GM21360 (cell line): Measurements from ENCODE around the gene ZNF407.
A peak's percentile ranks its signal among the peaks of the same experiment; 100 is the strongest.
"Not testable (repeated sequence)": the region's sequence is repeated elsewhere in the genome, so short reads cannot be mapped to it uniquely, and the experiment has no call there.

Source experiments
- ATAC-seq: cut with Tn5 transposase; IDR thresholded peaks from one replicate; pipeline ENCODE4 v1.9.1; 2021; ENCODE audit warnings: mild to moderate bottlenecking, moderate library complexity; ENCODE audit not compliant: unreplicated experiment

ZNF407 gene

GRCh38 chr18:74950479-74950878, 352.8 kb downstream of the ZNF407 start:
- no peak for ATAC-seq

GRCh38 chr18:74951165-74951760, 353.6 kb downstream of the ZNF407 start:
- ATAC-seq = peak; percentile 72

GRCh38 chr18:74957588-74958224, 360.0 kb downstream of the ZNF407 start:
- no peak for ATAC-seq

- ATAC-seq = no peak
Measured at GRCh38 chr18:74959216-74959615, 361.5 kb downstream of the ZNF407 start.

- no peak for ATAC-seq
Measured at GRCh38 chr18:74961596-74961995, 363.9 kb downstream of the ZNF407 start.

GRCh38 chr18:74963820-74964446, 366.3 kb downstream of the ZNF407 start:
- ATAC-seq = peak; percentile 67

GRCh38 chr18:74965682-74966081, 368.0 kb downstream of the ZNF407 start:
- no peak for ATAC-seq

GRCh38 chr18:74967438-74967837, 369.8 kb downstream of the ZNF407 start:
- ATAC-seq = no peak

- no peak for ATAC-seq
Measured at GRCh38 chr18:74967979-74968378, 370.3 kb downstream of the ZNF407 start.

- not testable (repeated sequence) for ATAC-seq
Measured at GRCh38 chr18:74971358-74971757, 373.7 kb downstream of the ZNF407 start.

GRCh38 chr18:74971776-74972175, 374.1 kb downstream of the ZNF407 start:
- ATAC-seq = not testable (repeated sequence)

GRCh38 chr18:74972354-74972753, 374.7 kb downstream of the ZNF407 start:
- ATAC-seq = no peak

GRCh38 chr18:74975001-74975400, 377.3 kb downstream of the ZNF407 start:
- ATAC-seq = no peak

- no peak for ATAC-seq
Measured at GRCh38 chr18:74976331-74976909, 378.8 kb downstream of the ZNF407 start.

- ATAC-seq = no peak
Measured at GRCh38 chr18:74977041-74977440, 379.4 kb downstream of the ZNF407 start.

GRCh38 chr18:74980669-74981068, 383.0 kb downstream of the ZNF407 start:
- no peak for ATAC-seq

GRCh38 chr18:74981476-74981875, 383.8 kb downstream of the ZNF407 start:
- ATAC-seq = no peak

GRCh38 chr18:74982946-74983635, 385.4 kb downstream of the ZNF407 start:
- ATAC-seq = no peak

- ATAC-seq = no peak
Measured at GRCh38 chr18:74989134-74989533, 391.5 kb downstream of the ZNF407 start.

GRCh38 chr18:74990563-74991081, 393.0 kb downstream of the ZNF407 start:
- ATAC-seq = no peak
